CD4-positive, CD25-positive, alpha-beta regulatory T cell (primary cell): ENCODE results near the gene CELA1. TPM values are rescaled to one million over a fixed set of nuclear protein-coding genes. Genes with fewer than 3 reads are reported as not detected.
"Not testable (repeated sequence)": the region's sequence is repeated elsewhere in the genome, so short reads cannot be mapped to it uniquely, and the experiment has no call there.

ENCODE experiments used
- ATAC-seq, 2 donors: fragments of 150-1000 bp; cut with Tn5 transposase; one replicate each; pipeline ENCODE4 v1.10.0; 2021; ENCODE audit warnings: low read depth in 2 of 2, moderate number of reproducible peaks in 2 of 2, moderate library complexity in 1 of 2
- DNase-seq, 3 donors: peaks; one replicate each; pipeline versions ENCODE4 v3.0.0 to v3.0.0-alpha.2; 2012 to 2022; ENCODE audit warnings: mixed read lengths in 1 of 3
- H3K27ac ChIP-seq: one replicate; pipeline ENCODE4 v1.7.0; 2013; ENCODE audit warnings: mild to moderate bottlenecking, low read length; ENCODE audit not compliant: insufficient read depth, poor library complexity, severe bottlenecking
- H3K27me3 ChIP-seq: one replicate; pipeline ENCODE4 v1.7.0; 2013; ENCODE audit warnings: low read length; ENCODE audit not compliant: control insufficient read depth, insufficient read depth
- H3K36me3 ChIP-seq: one replicate; pipeline ENCODE4 v1.7.0; 2013; ENCODE audit warnings: mild to moderate bottlenecking, low read length, moderate library complexity; ENCODE audit not compliant: control insufficient read depth, insufficient read depth
- H3K4me1 ChIP-seq: 2 replicates; pipeline ENCODE4 v1.7.0; 2013; ENCODE audit warnings: mild to moderate bottlenecking, low read length; ENCODE audit not compliant: insufficient read depth, control insufficient read depth, poor library complexity, severe bottlenecking
- H3K4me3 ChIP-seq: one replicate; pipeline ENCODE4 v1.7.0; 2013; ENCODE audit warnings: low read depth, mild to moderate bottlenecking, low read length, moderate library complexity
- H3K9me3 ChIP-seq, 2 experiments: 1 replicate in 1 of 2; 2 replicates in 1 of 2; pipeline ENCODE4 v1.7.0; 2013; ENCODE audit warnings: low read length in 2 of 2, mild to moderate bottlenecking in 1 of 2, moderate library complexity in 1 of 2; ENCODE audit not compliant: control insufficient read depth in 2 of 2
- H3K27ac Mint-ChIP-seq, 3 donors: one replicate each; pipeline ENCODE4 v1.8.0; 2020 to 2022; ENCODE audit warnings: mild to moderate bottlenecking in 3 of 3, mixed read lengths in 3 of 3, moderate library complexity in 2 of 3
- H3K27me3 Mint-ChIP-seq: one replicate; pipeline ENCODE4 v1.8.0; 2022; ENCODE audit warnings: mild to moderate bottlenecking, mixed read lengths
- H3K36me3 Mint-ChIP-seq: one replicate; pipeline ENCODE4 v1.8.0; 2020; ENCODE audit warnings: mixed read lengths
- H3K4me1 Mint-ChIP-seq, 4 donors: one replicate each; pipeline ENCODE4 v1.8.0; 2020 to 2022; ENCODE audit warnings: mixed read lengths in 4 of 4, mild to moderate bottlenecking in 1 of 4
- H3K4me3 Mint-ChIP-seq, 4 donors: one replicate each; pipeline ENCODE4 v1.8.0; 2020 to 2022; ENCODE audit warnings: mild to moderate bottlenecking in 4 of 4, mixed read lengths in 4 of 4, moderate library complexity in 3 of 4
- H3K9me3 Mint-ChIP-seq, 7 donors: one replicate each; pipeline ENCODE4 v1.8.0; 2020 to 2022; ENCODE audit warnings: mixed read lengths in 7 of 7, mild to moderate bottlenecking in 3 of 7, moderate library complexity in 2 of 7
- polyA plus RNA-seq, 4 donors: library from polyadenylated mRNA; unstranded; fragments of 300-500 nt; fragmentation: Illumina TruSeq; gene quantifications; one replicate each; pipeline ENCODE4 v1.2.3, GENCODE V29; 2021
- total RNA-seq: library from RNA; stranded (reverse); gene quantifications from one replicate; pipeline ENCODE4 v1.2.3, GENCODE V29; 2022

The CELA1 gene
- total and polyA plus RNA-seq, 5 donors from 2014 or later: 0.25 to 2.0 (median 1.4) TPM; not detected in 1

GRCh38 chr12:51320695-51321320 is 25.7 kb downstream of the CELA1 start:
- ATAC-seq (no peak), DNase-seq (peak in 1 of 3 donors; percentile 53)
- Histone ChIP-seq H3K4me1 (peaks cover 97% of the 10 kb centered on the region), H3K4me3 (peak overlapping the region; percentile 99), H3K9me3 (no peaks in the 10 kb centered on the region), H3K27me3 (no peaks in the 10 kb centered on the region), H3K36me3 (peaks cover 15% of the 10 kb centered on the region), H3K27ac (peak overlapping the region; percentile 95)
- peak overlapping the region; percentile 98 to 100 (median 99) for H3K4me3 Mint-ChIP-seq
- H3K9me3 Mint-ChIP-seq: peaks cover 0 to 1% (median 0%) of the 10 kb centered on the region in 7 donors
- H3K27me3 Mint-ChIP-seq: no peaks in the 10 kb centered on the region
- peak overlapping the region; percentile 88 to 100 (median 89) for H3K27ac Mint-ChIP-seq
- H3K36me3 Mint-ChIP-seq: peaks cover 49% of the 10 kb centered on the region
- H3K4me1 Mint-ChIP-seq: peaks cover 12 to 89% (median 60%) of the 10 kb centered on the region in 4 donors

GRCh38 chr12:51320311-51320694 is 26.2 kb downstream of the CELA1 start:
- DNase-seq (no peak), ATAC-seq (no peak)
- Mint-ChIP-seq H3K27me3 (no peaks in the 10 kb centered on the region), H3K9me3 (no peaks in the 10 kb centered on the region), H3K4me1 (peaks cover 15 to 88% (median 63%) of the 10 kb centered on the region in 4 donors), H3K27ac (peak overlapping the region; percentile 88 to 100 (median 89)), H3K4me3 (peak overlapping the region; percentile 98 to 100 (median 99)), H3K36me3 (peaks cover 51% of the 10 kb centered on the region)
- H3K36me3 ChIP-seq: peaks cover 20% of the 10 kb centered on the region
- H3K27ac ChIP-seq: peak overlapping the region; percentile 95
- peaks cover 97% of the 10 kb centered on the region for H3K4me1 ChIP-seq
- H3K27me3 ChIP-seq: no peaks in the 10 kb centered on the region
- H3K4me3 ChIP-seq: peak overlapping the region; percentile 99
- H3K9me3 ChIP-seq: no peaks in the 10 kb centered on the region

- peaks cover 15 to 87% (median 58%) of the 10 kb centered on the region in 4 donors for H3K4me1 Mint-ChIP-seq
- peaks cover 86% of the 10 kb centered on the region for H3K4me1 ChIP-seq
- no peaks in the 10 kb centered on the region for H3K27me3 ChIP-seq
- H3K4me3 Mint-ChIP-seq: peak overlapping the region; percentile 98 to 100 (median 99)
- H3K27me3 Mint-ChIP-seq: no peaks in the 10 kb centered on the region
- peaks cover 25% of the 10 kb centered on the region for H3K36me3 ChIP-seq
- H3K9me3 Mint-ChIP-seq: no peaks in the 10 kb centered on the region
- H3K27ac ChIP-seq: peak overlapping the region; percentile 95
- peak overlapping the region; percentile 99 for H3K4me3 ChIP-seq
- H3K27ac Mint-ChIP-seq: peak overlapping the region; percentile 88 to 100 (median 89)
- ATAC-seq (peak; percentile 90 to 91), DNase-seq (peak; percentile 13 to 93 (median 70))
- no peaks in the 10 kb centered on the region for H3K9me3 ChIP-seq
- H3K36me3 Mint-ChIP-seq: peaks cover 51% of the 10 kb centered on the region
These were observed 27.5 kb downstream of the CELA1 start for GRCh38 chr12:51318846-51319599.

GRCh38 chr12:51318057-51318806 is 28.2 kb downstream of the CELA1 start:
- Mint-ChIP-seq H3K36me3 (peaks cover 50% of the 10 kb centered on the region), H3K27ac (peak overlapping the region; percentile 88 to 100 (median 94)), H3K4me3 (peak overlapping the region; percentile 98 to 100 (median 99)), H3K4me1 (peaks cover 15 to 88% (median 56%) of the 10 kb centered on the region in 4 donors)
- not testable (repeated sequence) for H3K27me3 ChIP-seq, ATAC-seq, H3K27me3 Mint-ChIP-seq, H3K9me3 Mint-ChIP-seq, DNase-seq, H3K9me3 ChIP-seq
- Histone ChIP-seq H3K4me3 (peak overlapping the region; percentile 99), H3K27ac (peak overlapping the region; percentile 95), H3K36me3 (peaks cover 30% of the 10 kb centered on the region), H3K4me1 (peaks cover 86% of the 10 kb centered on the region)

GRCh38 chr12:51311389-51311788 is 35.1 kb downstream of the CELA1 start:
- no peak overlapping the region for H3K4me3 ChIP-seq
- H3K36me3 ChIP-seq: peaks cover 76% of the 10 kb centered on the region
- no peak overlapping the region for H3K27ac ChIP-seq
- no peaks in the 10 kb centered on the region for H3K9me3 ChIP-seq
- ATAC-seq: no peak
- Mint-ChIP-seq H3K36me3 (peaks cover 45% of the 10 kb centered on the region), H3K4me3 (no peak overlapping the region), H3K4me1 (peaks cover 27 to 87% (median 54%) of the 10 kb centered on the region in 4 donors), H3K27ac (peak overlapping the region; percentile 51 to 94 (median 68)), H3K9me3 (no peaks in the 10 kb centered on the region), H3K27me3 (no peaks in the 10 kb centered on the region)
- DNase-seq: no peak
- H3K27me3 ChIP-seq: no peaks in the 10 kb centered on the region
- H3K4me1 ChIP-seq: peaks cover 56% of the 10 kb centered on the region

- no peaks in the 10 kb centered on the region for H3K9me3 Mint-ChIP-seq
- no peaks in the 10 kb centered on the region for H3K27me3 Mint-ChIP-seq
- DNase-seq: no peak
- ATAC-seq: peak in 1 of 2 donors; percentile 34
- peaks cover 52% of the 10 kb centered on the region for H3K36me3 Mint-ChIP-seq
- peaks cover 21 to 82% (median 58%) of the 10 kb centered on the region in 4 donors for H3K4me1 Mint-ChIP-seq
- Histone ChIP-seq H3K4me1 (peaks cover 36% of the 10 kb centered on the region), H3K4me3 (peak overlapping the region; percentile 9), H3K9me3 (no peaks in the 10 kb centered on the region), H3K27me3 (no peaks in the 10 kb centered on the region), H3K27ac (peak overlapping the region; percentile 44), H3K36me3 (peaks cover 81% of the 10 kb centered on the region)
- peak overlapping the region; percentile 77 to 96 (median 79) for H3K27ac Mint-ChIP-seq
- H3K4me3 Mint-ChIP-seq: peak overlapping the region in 2 of 4 donors; percentile 36 to 49
These were observed 38.6 kb downstream of the CELA1 start for GRCh38 chr12:51307655-51308593.
